ENCODE data around the gene AGBL4. TPM values are rescaled to one million over a fixed set of nuclear protein-coding genes. Genes with fewer than 3 reads are reported as not detected.

The AGBL4 gene
- total and polyA plus RNA-seq, 9 of the 15 experiments (the other 6 are each of a cell fraction or from before 2014, with no cell fraction given), result 0.11 TPM; not detected in 7

DNA sequence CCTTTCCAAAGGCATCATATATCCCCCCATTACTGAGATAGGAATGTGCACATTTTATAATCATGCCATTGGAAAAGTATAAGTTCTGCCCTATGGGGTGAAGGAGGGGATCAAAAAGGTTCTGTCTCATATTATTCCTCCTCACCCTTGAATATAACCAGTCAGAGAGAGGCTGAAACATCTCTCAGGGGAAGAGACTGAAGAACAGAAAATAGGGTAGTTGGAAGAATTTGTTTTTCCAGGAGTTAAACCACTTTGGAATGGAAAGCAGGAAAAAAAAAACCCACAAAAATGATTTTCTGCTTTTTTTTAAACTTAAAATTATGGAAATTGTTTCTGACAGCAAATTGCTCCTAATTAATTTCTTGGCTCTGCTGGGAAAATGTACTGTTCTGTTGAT, 1194.3 kb downstream of the AGBL4 start (continued):
- TF ChIP-seq, protein P1, sequence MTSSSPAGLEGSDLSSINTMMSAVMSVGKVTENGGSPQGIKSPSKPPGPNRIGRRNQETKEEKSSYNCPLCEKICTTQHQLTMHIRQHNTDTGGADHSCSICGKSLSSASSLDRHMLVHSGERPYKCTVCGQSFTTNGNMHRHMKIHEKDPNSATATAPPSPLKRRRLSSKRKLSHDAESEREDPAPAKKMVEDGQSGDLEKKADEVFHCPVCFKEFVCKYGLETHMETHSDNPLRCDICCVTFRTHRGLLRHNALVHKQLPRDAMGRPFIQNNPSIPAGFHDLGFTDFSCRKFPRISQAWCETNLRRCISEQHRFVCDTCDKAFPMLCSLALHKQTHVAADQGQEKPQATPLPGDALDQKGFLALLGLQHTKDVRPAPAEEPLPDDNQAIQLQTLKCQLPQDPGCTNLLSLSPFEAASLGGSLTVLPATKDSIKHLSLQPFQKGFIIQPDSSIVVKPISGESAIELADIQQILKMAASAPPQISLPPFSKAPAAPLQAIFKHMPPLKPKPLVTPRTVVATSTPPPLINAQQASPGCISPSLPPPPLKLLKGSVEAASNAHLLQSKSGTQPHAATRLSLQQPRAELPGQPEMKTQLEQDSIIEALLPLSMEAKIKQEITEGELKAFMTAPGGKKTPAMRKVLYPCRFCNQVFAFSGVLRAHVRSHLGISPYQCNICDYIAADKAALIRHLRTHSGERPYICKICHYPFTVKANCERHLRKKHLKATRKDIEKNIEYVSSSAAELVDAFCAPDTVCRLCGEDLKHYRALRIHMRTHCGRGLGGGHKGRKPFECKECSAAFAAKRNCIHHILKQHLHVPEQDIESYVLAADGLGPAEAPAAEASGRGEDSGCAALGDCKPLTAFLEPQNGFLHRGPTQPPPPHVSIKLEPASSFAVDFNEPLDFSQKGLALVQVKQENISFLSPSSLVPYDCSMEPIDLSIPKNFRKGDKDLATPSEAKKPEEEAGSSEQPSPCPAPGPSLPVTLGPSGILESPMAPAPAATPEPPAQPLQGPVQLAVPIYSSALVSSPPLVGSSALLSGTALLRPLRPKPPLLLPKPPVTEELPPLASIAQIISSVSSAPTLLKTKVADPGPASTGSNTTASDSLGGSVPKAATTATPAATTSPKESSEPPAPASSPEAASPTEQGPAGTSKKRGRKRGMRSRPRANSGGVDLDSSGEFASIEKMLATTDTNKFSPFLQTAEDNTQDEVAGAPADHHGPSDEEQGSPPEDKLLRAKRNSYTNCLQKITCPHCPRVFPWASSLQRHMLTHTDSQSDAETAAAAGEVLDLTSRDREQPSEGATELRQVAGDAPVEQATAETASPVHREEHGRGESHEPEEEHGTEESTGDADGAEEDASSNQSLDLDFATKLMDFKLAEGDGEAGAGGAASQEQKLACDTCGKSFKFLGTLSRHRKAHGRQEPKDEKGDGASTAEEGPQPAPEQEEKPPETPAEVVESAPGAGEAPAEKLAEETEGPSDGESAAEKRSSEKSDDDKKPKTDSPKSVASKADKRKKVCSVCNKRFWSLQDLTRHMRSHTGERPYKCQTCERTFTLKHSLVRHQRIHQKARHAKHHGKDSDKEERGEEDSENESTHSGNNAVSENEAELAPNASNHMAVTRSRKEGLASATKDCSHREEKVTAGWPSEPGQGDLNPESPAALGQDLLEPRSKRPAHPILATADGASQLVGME (CRISPR knock-in tag; IDR thresholded peaks at IDR 0.05), result no peak
- TF ChIP-seq SREBF1 (IDR thresholded peaks at IDR 0.05; ENCODE audit: borderline replicate concordance, low read depth, low read length) (no peak), RBM17 (IDR thresholded peaks at IDR 0.05; ENCODE audit: borderline replicate concordance, low read depth, low read length) (no peak), HNRNPL (IDR thresholded peaks at IDR 0.05; ENCODE audit: low read depth, low read length) (no peak), MAFF (IDR thresholded peaks at IDR 0.05; ENCODE audit: low read length) (no peak), ZNF253 (CRISPR knock-in tag; conservative IDR thresholded peaks at IDR 0.05) (no peak)
- TF ChIP-seq, protein P2, sequence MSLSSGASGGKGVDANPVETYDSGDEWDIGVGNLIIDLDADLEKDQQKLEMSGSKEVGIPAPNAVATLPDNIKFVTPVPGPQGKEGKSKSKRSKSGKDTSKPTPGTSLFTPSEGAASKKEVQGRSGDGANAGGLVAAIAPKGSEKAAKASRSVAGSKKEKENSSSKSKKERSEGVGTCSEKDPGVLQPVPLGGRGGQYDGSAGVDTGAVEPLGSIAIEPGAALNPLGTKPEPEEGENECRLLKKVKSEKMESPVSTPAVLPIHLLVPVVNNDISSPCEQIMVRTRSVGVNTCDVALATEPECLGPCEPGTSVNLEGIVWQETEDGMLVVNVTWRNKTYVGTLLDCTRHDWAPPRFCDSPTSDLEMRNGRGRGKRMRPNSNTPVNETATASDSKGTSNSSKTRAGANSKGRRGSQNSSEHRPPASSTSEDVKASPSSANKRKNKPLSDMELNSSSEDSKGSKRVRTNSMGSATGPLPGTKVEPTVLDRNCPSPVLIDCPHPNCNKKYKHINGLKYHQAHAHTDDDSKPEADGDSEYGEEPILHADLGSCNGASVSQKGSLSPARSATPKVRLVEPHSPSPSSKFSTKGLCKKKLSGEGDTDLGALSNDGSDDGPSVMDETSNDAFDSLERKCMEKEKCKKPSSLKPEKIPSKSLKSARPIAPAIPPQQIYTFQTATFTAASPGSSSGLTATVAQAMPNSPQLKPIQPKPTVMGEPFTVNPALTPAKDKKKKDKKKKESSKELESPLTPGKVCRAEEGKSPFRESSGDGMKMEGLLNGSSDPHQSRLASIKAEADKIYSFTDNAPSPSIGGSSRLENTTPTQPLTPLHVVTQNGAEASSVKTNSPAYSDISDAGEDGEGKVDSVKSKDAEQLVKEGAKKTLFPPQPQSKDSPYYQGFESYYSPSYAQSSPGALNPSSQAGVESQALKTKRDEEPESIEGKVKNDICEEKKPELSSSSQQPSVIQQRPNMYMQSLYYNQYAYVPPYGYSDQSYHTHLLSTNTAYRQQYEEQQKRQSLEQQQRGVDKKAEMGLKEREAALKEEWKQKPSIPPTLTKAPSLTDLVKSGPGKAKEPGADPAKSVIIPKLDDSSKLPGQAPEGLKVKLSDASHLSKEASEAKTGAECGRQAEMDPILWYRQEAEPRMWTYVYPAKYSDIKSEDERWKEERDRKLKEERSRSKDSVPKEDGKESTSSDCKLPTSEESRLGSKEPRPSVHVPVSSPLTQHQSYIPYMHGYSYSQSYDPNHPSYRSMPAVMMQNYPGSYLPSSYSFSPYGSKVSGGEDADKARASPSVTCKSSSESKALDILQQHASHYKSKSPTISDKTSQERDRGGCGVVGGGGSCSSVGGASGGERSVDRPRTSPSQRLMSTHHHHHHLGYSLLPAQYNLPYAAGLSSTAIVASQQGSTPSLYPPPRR (CRISPR knock-in tag; IDR thresholded peaks at IDR 0.05; ENCODE audit: borderline replicate concordance), result no peak
- TF ChIP-seq, protein P3, sequence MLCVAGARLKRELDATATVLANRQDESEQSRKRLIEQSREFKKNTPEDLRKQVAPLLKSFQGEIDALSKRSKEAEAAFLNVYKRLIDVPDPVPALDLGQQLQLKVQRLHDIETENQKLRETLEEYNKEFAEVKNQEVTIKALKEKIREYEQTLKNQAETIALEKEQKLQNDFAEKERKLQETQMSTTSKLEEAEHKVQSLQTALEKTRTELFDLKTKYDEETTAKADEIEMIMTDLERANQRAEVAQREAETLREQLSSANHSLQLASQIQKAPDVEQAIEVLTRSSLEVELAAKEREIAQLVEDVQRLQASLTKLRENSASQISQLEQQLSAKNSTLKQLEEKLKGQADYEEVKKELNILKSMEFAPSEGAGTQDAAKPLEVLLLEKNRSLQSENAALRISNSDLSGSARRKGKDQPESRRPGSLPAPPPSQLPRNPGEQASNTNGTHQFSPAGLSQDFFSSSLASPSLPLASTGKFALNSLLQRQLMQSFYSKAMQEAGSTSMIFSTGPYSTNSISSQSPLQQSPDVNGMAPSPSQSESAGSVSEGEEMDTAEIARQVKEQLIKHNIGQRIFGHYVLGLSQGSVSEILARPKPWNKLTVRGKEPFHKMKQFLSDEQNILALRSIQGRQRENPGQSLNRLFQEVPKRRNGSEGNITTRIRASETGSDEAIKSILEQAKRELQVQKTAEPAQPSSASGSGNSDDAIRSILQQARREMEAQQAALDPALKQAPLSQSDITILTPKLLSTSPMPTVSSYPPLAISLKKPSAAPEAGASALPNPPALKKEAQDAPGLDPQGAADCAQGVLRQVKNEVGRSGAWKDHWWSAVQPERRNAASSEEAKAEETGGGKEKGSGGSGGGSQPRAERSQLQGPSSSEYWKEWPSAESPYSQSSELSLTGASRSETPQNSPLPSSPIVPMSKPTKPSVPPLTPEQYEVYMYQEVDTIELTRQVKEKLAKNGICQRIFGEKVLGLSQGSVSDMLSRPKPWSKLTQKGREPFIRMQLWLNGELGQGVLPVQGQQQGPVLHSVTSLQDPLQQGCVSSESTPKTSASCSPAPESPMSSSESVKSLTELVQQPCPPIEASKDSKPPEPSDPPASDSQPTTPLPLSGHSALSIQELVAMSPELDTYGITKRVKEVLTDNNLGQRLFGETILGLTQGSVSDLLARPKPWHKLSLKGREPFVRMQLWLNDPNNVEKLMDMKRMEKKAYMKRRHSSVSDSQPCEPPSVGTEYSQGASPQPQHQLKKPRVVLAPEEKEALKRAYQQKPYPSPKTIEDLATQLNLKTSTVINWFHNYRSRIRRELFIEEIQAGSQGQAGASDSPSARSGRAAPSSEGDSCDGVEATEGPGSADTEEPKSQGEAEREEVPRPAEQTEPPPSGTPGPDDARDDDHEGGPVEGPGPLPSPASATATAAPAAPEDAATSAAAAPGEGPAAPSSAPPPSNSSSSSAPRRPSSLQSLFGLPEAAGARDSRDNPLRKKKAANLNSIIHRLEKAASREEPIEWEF (CRISPR knock-in tag; IDR thresholded peaks at IDR 0.05), result no peak
